GM12878 (cell line): ENCODE data around the gene GTPBP4. TPM values are rescaled to one million over a fixed set of nuclear protein-coding genes. Genes with fewer than 3 reads are reported as not detected.

Experiments
- BACH1 ChIP-seq: fragments of 450-650 bp; IDR thresholded peaks from 2 replicates; pipeline ENCODE4 v1.6.1; 2017; ENCODE audit warnings: mild to moderate bottlenecking, borderline replicate concordance
- DPF2 ChIP-seq: fragments of 450-650 bp; IDR thresholded peaks from 2 replicates; pipeline ENCODE4 v1.6.1; 2017; ENCODE audit warnings: mild to moderate bottlenecking
- JUND ChIP-seq: IDR thresholded peaks from 2 replicates; pipeline ENCODE4 v1.6.1; 2012; ENCODE audit warnings: low read depth, mild to moderate bottlenecking, low read length, improper control_type of control experiment, moderate library complexity
- MYC ChIP-seq: IDR thresholded peaks from 2 replicates; pipeline ENCODE4 v1.6.1; 2011; ENCODE audit warnings: mild to moderate bottlenecking, low read length, moderate library complexity, inconsistent platforms; ENCODE audit not compliant: insufficient read depth, insufficient replicate concordance, insufficient read length, severe bottlenecking
- ZBTB11 ChIP-seq: fragments of 450-650 bp; formaldehyde crosslinking; IDR thresholded peaks from 2 replicates; pipeline ENCODE4 v1.5.0; 2022; ENCODE audit warnings: mild to moderate bottlenecking, missing genetic modification characterization
- ZBTB4 ChIP-seq: fragments of 450-650 bp; formaldehyde crosslinking; IDR thresholded peaks from 2 replicates; pipeline ENCODE4 v1.4.0; 2022; ENCODE audit warnings: mild to moderate bottlenecking, moderate library complexity
- polyA plus RNA-seq, 11 experiments: library from polyadenylated mRNA; depleted of rRNA in 4 of 11; unstranded in 6 of 11; stranded (reverse) in 5 of 11; fragments of >200 nt; fragmentation: Nextera tagmentation in 4 of 11; fragmentation: Illumina TruSeq in 1 of 11; extraction: Ambion mirVana in 4 of 11; extraction: Trizol in 1 of 11; gene quantifications; 1 replicate in 1 of 11; 2 replicates in 10 of 11; pipeline versions ENCODE4 v1.2.1 to v1.2.3, GENCODE V29; 2011 to 2016; ENCODE audit warnings: inconsistent platforms in 2 of 11, missing spikeins in 2 of 11, low read depth in 1 of 11
- total RNA-seq, 4 experiments: library from RNA; depleted of rRNA in 3 of 4; stranded (reverse); fragments of >200 nt in 3 of 4; fragmentation: Illumina TruSeq in 1 of 4; extraction: Trizol in 1 of 4; gene quantifications; 2 replicates each; pipeline versions ENCODE4 v1.2.1 to v1.2.3, GENCODE V29; 2013 to 2021
- TF ChIP-seq, protein P1 (sequence below): fragments of 450-650 bp; IDR thresholded peaks from 2 replicates; pipeline ENCODE4 v1.6.1; 2016; ENCODE audit warnings: mild to moderate bottlenecking, moderate library complexity, borderline replicate concordance
- TF ChIP-seq, protein P2 (sequence below): fragments of 450-650 bp; IDR thresholded peaks from 2 replicates; pipeline ENCODE4 v1.6.1; 2018; ENCODE audit warnings: borderline replicate concordance, mild to moderate bottlenecking; ENCODE audit not compliant: partially characterized antibody
- TF ChIP-seq, protein P3 (sequence below): fragments of 450-650 bp; formaldehyde crosslinking; IDR thresholded peaks from 2 replicates; pipeline ENCODE4 v1.4.0; 2020; ENCODE audit warnings: mild to moderate bottlenecking, moderate library complexity

Gene GTPBP4
- total and polyA plus RNA-seq, 10 of the 15 experiments (the other 5 are each of a cell fraction or from before 2014, with no cell fraction given) = 58.5 to 118 (median 71.4) TPM

GRCh38 chr10:987870-988666 is at the start of gene GTPBP4 (continued):
- TF ChIP-seq ZBTB11 (CRISPR knock-in tag) (peak; percentile 47), MYC (peak; percentile 96), DPF2 (peak; percentile 74), JUND (0 out of 2 replicates have a peak, but pooled peaks have one; percentile 20), BACH1 (peak; percentile 30; the same call in 1 of the 2 replicates), ZBTB4 (CRISPR knock-in tag) (no peak)
- TF ChIP-seq, protein P1, sequence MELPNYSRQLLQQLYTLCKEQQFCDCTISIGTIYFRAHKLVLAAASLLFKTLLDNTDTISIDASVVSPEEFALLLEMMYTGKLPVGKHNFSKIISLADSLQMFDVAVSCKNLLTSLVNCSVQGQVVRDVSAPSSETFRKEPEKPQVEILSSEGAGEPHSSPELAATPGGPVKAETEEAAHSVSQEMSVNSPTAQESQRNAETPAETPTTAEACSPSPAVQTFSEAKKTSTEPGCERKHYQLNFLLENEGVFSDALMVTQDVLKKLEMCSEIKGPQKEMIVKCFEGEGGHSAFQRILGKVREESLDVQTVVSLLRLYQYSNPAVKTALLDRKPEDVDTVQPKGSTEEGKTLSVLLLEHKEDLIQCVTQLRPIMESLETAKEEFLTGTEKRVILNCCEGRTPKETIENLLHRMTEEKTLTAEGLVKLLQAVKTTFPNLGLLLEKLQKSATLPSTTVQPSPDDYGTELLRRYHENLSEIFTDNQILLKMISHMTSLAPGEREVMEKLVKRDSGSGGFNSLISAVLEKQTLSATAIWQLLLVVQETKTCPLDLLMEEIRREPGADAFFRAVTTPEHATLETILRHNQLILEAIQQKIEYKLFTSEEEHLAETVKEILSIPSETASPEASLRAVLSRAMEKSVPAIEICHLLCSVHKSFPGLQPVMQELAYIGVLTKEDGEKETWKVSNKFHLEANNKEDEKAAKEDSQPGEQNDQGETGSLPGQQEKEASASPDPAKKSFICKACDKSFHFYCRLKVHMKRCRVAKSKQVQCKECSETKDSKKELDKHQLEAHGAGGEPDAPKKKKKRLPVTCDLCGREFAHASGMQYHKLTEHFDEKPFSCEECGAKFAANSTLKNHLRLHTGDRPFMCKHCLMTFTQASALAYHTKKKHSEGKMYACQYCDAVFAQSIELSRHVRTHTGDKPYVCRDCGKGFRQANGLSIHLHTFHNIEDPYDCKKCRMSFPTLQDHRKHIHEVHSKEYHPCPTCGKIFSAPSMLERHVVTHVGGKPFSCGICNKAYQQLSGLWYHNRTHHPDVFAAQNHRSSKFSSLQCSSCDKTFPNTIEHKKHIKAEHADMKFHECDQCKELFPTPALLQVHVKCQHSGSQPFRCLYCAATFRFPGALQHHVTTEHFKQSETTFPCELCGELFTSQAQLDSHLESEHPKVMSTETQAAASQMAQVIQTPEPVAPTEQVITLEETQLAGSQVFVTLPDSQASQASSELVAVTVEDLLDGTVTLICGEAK = peak; percentile 96
- TF ChIP-seq, protein P2, sequence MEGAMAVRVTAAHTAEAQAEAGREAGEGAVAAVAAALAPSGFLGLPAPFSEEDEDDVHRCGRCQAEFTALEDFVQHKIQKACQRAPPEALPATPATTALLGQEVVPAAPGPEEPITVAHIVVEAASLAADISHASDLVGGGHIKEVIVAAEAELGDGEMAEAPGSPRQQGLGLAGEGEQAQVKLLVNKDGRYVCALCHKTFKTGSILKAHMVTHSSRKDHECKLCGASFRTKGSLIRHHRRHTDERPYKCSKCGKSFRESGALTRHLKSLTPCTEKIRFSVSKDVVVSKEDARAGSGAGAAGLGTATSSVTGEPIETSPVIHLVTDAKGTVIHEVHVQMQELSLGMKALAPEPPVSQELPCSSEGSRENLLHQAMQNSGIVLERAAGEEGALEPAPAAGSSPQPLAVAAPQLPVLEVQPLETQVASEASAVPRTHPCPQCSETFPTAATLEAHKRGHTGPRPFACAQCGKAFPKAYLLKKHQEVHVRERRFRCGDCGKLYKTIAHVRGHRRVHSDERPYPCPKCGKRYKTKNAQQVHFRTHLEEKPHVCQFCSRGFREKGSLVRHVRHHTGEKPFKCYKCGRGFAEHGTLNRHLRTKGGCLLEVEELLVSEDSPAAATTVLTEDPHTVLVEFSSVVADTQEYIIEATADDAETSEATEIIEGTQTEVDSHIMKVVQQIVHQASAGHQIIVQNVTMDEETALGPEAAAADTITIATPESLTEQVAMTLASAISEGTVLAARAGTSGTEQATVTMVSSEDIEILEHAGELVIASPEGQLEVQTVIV = peak; percentile 94
- TF ChIP-seq, protein P3, sequence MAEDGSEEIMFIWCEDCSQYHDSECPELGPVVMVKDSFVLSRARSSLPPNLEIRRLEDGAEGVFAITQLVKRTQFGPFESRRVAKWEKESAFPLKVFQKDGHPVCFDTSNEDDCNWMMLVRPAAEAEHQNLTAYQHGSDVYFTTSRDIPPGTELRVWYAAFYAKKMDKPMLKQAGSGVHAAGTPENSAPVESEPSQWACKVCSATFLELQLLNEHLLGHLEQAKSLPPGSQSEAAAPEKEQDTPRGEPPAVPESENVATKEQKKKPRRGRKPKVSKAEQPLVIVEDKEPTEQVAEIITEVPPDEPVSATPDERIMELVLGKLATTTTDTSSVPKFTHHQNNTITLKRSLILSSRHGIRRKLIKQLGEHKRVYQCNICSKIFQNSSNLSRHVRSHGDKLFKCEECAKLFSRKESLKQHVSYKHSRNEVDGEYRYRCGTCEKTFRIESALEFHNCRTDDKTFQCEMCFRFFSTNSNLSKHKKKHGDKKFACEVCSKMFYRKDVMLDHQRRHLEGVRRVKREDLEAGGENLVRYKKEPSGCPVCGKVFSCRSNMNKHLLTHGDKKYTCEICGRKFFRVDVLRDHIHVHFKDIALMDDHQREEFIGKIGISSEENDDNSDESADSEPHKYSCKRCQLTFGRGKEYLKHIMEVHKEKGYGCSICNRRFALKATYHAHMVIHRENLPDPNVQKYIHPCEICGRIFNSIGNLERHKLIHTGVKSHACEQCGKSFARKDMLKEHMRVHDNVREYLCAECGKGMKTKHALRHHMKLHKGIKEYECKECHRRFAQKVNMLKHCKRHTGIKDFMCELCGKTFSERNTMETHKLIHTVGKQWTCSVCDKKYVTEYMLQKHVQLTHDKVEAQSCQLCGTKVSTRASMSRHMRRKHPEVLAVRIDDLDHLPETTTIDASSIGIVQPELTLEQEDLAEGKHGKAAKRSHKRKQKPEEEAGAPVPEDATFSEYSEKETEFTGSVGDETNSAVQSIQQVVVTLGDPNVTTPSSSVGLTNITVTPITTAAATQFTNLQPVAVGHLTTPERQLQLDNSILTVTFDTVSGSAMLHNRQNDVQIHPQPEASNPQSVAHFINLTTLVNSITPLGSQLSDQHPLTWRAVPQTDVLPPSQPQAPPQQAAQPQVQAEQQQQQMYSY (CRISPR knock-in tag) = no peak
